Prostate gland (tissue), 2 donors: ENCODE data around the gene C4orf50.

Source experiments
- CTCF ChIP-seq, 4 experiments: fragments of 200-600 bp in 2 of 4; fragments of 450-650 bp in 2 of 4; sonication (generic) in 2 of 4; IDR thresholded peaks; 1 replicate in 3 of 4; 2 replicates in 1 of 4; pipeline ENCODE4 v1.5.1; 2016 to 2019; ENCODE audit warnings: antibody characterized with exemption in 4 of 4, mild to moderate bottlenecking in 2 of 4, moderate library complexity in 2 of 4
- POLR2A ChIP-seq: fragments of 450-650 bp; IDR thresholded peaks from one replicate; pipeline ENCODE4 v1.6.1; 2016; ENCODE audit warnings: antibody characterized with exemption, mild to moderate bottlenecking
- POLR2AphosphoS5 ChIP-seq: sonication (generic); formaldehyde crosslinking; IDR thresholded peaks from one replicate; pipeline ENCODE4 v1.6.1; 2017; ENCODE audit warnings: antibody characterized with exemption

DNA sequence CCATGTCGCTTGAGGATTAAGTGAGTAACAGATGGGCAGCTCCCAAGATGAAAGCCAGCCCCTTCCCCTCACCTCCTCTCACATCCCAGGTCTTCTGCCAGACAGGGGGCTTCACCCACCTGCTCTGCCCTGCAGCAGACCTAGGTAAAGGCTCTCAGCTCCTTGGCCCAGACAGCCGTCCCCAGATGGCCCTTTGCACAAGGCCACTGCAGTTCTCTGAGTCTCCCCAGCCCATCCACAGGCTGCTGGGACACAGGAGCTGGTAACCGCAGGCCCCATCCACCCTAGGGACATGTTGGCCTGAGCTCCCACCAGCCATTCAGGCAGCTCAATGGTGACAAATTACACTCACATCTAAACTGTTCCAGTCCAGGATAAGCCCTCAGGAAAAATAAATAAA, 15.3 kb downstream of the C4orf50 start:
- TF ChIP-seq CTCF (IDR thresholded peaks at IDR 0.05) (no peak), POLR2A (no peak), POLR2AphosphoS5 (no peak)
